Fibroblast of skin of back (primary cell): ENCODE data around the gene PARVB.

ENCODE experiments used
- DNase-seq: peaks from one replicate; pipeline ENCODE4 v3.0.0-alpha.2; 2013

The PARVB gene

DNA sequence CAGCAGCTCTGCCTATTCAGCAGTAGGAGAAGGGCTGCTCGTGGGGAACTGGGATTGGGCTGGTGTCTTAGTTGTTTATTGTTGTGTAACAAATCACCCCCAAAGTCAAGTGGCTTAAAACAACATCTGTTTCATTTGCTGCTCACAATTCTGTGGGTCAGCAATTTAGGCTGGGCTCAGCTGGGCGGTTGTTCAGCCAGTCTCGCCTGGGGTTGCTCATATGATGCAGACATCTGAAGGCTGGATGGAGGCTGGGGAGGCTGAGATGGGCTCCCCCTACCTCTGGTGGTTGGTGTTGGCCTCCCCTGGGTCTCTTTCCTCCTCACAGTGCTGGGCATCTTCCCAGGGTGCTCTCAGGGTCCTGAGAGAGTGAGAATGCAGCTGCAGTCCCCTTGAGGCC, 113.3 kb downstream of the PARVB start:
- DNase-seq, result no peak

DNA sequence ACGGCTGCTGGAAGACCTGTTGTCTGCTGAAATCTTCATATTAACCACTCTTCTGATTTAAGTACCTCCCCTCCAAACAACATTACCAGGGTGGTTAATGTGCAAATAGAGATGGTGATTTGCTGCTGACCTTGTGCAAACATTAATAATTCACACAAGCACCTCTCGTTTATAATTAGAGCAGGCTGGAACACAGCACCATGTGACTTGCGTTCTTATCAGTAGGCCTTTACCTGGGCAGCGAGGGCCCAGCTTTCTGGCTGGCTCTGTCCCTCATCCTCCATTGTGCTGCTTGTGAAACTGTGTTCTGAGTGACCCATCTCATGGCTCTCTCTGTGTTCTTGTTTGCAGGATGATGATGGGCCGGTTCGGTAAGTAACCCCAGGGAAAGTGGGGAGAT, 115.7 kb downstream of the PARVB start:
- no peak for DNase-seq

DNA sequence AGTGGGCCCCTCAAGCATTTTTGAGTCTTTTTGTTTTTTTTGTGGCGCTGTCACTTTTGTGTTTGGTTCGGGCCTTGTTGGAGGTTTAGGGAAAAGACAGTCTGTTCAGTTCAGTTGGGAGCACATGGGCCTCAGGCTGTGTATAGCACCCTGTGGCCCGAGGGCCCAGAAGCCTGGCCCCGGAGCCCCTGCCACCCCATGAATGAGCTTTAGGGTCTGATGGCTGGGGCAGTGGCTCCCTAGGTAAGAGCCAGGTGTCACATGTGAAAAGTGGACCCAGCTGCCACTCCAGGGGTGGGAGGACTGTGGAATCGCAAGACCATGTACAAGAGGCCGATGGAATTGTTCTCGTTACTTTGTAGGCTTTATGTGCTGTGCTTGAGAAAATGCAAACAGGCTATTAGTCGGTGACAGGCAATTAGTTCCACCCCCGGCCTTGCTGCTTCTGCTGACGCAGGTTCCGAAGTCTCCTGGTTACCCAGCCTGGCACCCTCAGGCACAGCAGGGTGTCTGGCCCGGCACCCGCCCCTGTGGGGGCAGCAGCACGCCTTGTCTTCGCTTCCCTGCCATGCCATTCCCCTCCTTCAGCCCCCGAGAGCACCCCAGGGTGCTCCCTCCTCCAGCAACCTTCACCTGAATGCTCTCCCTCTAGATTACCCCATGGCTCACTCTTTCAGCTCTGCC, 118.5 kb downstream of the PARVB start:
- no peak for DNase-seq

DNA sequence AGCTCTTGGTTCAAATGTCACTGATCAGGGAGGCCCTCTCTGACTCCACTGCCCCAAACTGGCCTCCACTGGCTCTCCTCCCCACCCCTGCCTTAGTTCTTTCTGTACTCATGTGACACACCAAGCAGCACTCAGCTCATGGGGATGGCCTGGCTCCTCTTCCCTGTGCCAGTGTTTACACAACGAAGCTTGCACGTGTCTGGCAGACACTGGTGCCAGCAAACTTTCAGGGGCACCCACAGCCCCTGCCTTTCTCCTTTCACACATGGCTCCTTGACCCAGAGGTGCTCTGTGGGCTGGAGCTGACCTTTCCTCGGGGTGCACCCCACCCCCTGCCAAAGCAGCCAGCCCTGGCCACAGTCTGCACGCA, 119.0 kb downstream of the PARVB start:
- no peak for DNase-seq

DNA sequence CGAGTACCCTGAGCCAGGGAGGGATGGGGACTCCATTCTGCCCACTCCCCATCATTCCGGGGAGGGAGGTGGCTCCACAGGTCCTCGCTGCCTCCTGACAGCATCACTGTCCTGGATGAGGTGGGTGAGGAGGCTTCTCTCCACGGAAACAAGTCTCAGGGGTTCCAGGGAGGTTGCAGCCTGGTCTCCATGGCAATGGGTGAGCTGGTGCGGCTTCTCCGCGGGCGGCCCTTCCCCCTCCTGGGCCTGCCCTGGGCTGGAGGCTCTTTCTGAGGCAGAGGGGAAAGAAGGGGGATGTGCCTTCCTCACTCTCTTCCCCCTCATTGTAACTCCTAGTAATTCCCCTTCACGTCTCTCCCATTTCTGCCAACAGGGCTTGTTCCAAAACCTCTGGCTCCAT, 119.5 kb downstream of the PARVB start:
- no peak for DNase-seq

DNA sequence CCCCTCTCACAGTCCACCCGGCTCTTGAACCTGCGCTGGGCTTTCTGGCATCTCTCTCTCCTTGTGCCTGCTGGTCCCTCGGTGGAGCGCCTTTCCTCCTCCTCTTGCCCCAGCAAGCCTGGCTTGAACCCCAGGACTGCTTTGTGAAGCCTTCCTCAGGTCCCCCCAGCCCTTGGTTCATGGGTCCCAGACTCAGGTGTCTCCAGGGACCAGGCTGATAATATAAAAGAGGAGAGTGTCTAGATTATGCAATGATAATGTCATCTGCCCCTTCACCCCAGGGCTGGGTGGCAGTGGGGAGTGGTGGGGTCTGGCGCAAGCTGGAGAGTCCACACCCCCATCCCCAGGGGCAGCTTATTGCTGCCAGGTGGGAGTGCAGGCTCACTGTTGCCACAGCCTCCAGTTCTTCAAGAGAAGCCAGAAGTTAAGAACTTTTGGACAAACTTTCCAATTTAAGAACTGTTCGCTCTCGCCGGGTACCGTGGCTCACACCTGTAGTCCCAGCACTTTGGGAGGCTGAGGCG, 120.0 kb downstream of the PARVB start:
- DNase-seq, result no peak

DNA sequence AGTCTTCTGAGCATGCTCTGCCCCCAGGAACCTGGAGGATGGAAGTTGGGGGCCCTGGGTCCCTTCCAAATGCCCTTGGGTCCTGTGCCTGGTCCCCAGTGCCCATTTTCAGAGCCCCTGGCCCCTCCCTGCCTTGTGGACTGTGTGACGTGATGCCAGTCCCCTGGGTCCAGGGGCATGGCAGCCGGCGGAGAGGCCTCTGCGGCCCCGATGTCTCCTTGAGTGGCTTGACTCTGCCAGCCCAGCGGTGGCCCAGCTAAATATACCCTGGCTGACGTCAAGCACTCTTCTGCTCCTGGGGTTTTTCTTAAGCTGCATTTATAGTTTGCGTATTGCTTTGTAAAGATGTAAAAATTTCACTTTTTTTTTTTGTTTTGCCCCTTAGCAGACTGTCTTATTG, 121.4 kb downstream of the PARVB start:
- DNase-seq, result peak; percentile 53

DNA sequence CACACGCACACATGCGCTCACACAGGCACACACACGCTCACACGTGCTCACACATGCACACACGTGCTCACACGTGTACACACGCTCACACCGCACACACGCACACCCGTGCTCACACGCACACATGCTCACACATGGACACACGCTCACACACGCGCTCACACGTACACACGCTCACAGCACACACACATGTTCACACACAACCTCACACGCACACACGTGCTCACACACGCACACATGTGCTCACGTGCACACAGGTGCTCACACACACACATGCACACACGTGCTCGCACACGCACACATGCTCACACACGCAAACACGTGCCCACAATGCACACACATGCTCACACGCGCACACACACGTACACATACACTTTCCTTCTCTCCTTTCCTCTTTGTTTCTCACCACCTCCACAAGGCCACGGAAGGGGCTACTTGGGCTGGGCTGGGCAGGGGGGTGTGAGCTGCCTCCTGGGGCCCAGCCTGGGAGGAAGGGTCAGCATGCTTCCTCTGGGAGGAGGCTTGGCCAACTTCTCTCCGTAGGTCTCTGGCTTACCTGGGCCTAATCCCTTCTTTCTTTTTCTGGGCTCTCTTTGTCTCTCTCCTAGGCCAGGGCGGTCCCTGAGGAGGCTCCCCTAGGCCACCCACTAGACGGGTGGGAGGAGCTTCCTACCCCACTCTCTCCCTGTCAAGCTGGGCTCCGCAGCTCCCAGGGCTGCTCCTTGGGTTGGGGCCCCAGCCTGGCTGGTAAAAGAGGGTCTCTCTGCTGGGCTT, 122.2 kb downstream of the PARVB start:
- no peak for DNase-seq

DNA sequence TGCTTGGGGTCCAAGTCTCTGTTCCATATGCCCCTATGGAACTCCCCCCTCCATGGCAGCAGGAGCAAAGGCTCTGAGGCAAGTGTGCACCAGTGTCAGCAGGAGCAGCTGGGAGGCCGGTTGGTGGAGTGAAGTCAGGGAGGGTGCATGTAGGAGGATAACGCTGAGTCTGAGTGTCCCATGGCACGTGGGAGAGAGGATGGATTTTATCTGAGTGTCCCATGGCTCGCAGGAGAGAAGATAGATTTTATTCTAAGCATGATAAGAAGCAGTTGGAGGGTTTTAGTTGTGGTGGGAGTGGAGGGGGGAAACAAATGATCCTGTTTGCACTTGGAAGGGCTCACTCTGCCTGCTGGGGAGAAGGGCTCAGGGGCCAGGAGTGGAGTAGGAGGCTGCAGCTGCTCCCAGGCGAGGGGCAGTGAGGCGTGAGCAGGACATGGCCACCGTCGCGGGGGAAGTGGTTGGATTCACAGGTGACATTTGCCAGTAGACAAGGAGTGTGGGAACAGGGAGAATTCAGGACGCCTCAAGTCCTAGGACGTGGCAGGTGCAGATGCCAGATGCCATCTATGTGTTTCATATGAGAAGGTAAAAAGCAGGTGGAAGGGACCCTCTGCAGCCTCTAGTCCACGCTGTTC, 123.0 kb downstream of the PARVB start:
- DNase-seq, result no peak

DNA sequence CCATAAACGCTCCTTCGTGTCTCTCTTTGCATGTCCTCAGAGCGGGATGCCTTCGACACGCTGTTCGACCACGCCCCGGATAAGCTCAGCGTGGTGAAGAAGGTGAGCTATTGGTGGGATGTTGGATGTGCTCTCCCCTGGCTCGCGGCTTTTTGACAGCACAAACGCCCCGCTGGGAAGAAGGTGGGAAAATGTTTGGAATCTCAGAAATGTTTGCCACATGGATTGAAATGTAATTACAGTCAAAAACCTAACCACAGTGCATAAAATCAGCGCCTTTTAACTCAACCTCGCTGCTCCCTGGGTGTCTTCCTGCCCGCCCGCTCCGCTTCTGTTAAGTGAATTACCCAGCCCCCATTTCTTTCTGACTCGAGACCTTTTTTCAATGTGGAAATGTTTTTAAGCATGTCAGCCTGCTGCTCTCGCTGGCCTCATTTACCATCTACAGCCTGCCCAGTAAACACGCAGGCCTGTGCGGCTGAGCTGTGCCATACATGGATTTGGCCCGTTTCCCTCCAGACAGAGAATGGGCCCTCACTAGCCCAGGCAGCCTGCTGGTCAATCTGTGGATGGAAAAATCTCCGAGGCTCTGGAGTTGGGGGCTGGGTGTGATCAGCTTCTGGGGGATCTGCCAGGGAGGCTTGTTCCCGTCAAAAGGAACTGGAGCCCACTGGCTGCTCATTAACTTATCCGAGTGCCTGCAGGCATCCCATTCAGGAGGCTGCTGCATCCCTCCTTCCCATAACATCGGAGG, 123.9 kb downstream of the PARVB start:
- DNase-seq, result peak; percentile 73

DNA sequence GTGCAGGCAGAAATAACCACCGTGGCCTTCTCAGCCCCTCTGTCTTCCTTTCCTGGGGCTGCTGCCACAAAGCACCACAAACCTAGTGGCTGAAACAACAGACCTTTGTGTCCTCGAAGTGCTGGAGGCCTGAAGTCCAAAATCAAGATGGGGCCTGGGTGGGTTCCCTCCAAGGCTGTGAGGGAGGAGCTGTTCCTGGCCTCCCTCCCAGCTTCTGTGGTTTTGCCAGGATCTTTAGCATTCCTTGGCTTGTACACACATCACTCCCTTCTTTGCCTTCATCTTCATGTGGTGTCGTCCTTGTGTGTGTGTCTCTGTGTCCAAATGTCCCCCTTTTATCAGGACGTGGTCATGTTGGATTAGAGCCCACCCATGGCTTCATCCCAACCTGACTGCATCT, 127.6 kb downstream of the PARVB start:
- peak; percentile 82 for DNase-seq

DNA sequence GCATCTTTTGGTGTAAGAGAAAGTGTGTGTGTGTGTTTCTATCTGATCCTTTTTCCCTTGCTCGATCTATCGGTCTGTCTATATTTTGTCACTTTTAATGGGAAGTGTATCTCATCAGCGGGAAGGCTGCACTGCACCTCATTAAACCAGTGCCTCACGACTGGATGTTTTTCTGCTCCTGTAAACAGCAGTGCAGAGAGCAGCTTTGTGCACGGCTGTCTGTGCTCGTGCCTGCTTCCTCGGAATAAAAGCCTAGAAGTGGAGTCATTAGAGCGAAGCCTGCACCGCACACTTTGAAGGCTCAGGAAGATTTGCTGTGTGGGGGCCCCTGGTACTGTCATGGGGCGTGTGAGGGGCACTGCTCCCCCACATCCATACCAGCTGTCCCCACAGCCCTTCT, 129.6 kb downstream of the PARVB start:
- DNase-seq, result no peak

DNA sequence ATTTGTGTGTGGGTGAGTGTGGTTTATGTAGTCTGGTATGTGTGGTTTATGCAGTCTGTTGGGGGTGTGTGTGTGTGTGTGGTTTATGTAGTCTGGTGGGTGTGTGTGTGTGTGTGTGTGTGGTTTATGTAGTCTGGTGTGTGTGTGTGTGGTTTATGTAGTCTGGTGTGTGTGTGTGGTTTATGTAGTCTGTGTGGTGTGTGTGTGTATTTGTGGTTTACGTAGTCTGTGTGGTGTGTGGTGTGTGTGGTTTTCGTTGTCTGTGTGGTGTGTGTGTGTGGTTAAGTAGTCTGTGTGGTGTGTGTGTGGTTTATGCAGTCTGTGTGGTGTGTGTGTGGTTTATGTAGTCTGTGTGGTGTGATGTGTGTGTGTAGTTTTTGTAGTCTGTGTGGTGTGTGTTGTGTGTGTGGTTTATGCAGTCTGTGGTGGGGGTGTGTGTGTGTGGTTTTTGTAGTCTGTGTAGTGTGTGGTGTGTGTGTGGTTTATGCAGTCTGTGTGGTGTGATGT, 130.4 kb downstream of the PARVB start:
- DNase-seq, result peak; percentile 57

DNA sequence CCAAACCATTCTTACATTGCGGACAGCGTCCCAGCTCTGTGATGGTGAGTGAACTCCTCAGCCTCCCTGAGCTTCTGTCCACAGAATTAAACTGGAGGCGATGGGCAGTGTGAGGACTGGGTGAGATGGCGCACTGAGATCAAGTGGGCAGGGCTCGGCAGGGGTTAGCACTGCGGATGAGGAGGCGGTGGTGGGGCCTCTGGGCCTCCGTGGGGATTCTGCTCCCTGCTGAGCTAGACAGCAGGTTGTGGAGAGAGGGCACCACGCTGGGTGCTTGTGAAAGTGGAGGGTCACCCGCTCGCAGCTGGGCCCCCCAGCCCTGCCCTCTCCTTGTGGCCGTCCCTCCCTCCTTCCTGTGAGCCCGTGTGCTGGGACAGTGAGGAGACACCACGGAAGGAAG, 131.0 kb downstream of the PARVB start:
- no peak for DNase-seq

DNA sequence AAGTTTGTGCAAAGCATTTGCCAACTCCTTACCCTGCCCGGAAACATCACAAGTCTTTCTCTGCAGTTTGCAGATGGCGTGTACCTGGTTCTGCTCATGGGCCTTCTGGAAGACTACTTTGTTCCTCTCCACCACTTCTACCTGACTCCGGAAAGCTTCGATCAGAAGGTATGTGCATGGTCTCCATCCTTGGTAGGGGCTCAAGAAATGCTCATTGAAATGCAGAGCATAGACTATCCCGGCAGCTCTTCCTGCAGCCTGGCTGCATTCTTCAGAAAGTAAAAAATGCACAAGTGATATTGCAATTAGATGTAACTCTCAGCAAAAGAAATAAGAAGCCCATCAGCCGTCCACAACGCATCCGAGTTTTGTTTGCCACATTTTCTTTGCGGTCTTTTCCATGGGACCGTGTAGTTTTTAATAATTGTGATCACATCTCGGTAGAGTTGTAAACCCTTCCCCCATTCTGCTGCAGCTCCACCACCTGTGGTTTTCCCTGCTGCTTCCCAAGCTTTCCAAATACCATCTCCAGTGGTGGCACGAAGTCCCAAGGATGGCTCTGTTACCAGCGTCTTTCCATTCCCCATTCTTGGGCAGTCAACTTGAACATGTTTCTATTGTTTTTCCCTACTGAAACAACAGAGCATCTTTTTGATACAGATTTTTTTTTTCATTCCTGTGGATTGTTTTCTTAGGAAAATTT, 134.0 kb downstream of the PARVB start:
- DNase-seq, result no peak

DNA sequence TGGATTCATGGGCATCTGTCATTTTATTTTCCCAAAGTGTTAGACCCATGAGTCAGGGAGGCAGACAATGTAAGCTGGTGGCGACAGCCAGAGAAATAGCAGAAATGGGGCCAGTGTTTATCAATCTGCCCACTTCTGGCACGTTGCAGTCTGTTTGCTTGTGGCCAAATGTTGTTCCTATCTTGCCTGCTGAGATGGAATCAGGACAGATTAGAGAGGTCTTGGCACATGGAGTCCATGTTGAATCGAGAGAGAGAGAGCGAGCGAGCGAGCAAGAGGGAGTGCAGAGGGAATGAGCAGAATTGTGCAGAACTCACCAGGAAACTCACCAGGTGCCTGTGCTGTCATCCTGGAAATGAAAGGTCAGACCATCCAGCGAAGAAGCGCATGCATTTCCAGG, 134.7 kb downstream of the PARVB start:
- no peak for DNase-seq

DNA sequence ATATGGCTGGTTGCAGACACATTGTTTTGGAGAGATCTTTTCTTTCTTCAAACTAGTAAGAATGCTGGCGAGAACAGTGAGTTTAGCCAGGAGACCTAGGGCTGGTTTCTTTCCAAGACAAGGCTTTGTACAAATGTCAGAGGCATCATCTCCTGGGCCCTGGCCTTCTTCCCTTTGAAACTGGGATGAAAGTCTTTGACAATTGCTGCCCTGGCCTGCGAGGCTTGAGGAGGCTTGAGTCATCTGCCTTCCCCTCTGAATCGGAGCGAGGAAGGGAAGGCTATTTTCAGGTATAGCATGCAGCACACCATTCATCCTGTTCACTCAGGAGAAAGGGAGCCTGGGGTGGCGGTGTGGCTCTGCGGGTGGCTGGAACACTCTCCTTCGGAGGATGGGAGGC, 135.1 kb downstream of the PARVB start:
- no peak for DNase-seq

DNA sequence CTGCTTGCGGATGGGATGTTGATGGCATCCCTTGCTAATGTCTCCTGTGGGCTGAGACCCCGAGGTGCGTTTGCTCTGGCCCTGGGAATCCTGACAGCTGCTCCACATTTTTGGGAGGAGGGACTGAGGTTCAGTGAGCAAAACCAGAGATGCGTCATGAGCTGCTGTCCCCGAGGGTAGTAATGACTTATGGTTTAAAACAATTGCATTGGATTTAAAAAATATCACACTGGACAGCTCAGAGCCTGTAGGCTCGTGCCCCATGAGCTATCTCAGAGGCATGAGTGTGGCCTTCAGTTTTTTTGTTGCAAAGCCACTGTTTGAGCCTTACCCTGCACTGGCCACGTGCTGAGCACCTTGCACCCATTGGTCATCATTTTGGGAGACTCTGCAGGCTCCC, 135.7 kb downstream of the PARVB start:
- no peak for DNase-seq

DNA sequence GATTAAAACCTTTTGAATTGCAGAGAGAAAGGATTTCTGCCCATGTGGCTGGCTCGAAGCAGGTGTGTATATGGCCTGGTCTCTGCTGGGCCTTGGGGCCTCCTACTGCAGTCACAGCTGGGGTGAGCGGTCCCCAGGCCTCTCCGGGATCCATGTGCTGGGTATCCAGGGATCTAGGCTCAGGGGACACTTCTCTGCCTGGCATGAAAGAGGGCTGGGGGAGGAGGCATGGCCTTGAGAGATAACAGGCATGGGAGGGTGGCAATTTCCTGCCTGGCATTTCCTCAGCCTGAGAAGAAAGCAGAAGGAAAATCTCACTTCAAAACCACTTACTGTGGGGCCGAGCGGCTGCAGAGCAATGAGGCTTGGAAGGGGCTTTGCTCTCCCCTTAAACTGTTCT, 136.3 kb downstream of the PARVB start:
- no peak for DNase-seq

DNA sequence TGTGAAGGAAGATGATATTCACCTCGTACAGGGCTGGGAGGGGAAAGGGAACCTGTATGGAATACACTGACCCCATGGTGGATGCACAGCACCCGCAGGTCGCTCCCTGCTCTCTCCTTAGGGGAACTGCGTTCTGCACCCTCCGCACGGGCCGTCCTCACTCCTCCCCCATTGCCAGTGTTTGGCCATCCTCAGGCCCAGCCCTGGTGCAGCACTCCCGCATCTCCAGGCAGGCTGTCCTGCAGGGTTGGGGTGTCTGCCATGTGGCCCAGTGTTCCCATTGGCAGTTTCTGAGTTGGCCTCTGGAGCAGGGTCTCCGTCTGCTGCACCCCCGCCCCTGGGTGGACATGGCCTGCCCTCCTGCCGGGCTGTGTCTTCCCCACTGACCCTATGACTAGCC, 137.6 kb downstream of the PARVB start:
- no peak for DNase-seq

DNA sequence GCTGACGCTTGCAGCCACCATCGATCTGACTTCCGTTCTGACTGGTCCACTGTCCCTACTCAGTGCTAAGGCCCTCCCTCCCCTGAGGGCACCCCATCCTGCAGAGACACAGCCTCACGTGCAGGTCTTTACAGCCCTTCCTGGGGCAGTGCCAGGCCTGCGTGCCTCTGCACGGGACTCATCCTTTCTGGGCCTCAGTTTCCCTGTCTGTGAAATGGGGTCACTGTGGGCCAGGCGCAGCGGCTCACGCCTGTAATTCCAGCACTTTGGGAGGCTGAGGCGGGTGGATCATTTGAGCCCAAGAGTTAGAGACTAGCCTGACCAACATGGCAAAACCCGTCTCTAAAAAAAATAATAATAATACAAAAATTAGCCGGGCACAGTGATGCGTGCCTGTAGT, 138.9 kb downstream of the PARVB start:
- no peak for DNase-seq

DNA sequence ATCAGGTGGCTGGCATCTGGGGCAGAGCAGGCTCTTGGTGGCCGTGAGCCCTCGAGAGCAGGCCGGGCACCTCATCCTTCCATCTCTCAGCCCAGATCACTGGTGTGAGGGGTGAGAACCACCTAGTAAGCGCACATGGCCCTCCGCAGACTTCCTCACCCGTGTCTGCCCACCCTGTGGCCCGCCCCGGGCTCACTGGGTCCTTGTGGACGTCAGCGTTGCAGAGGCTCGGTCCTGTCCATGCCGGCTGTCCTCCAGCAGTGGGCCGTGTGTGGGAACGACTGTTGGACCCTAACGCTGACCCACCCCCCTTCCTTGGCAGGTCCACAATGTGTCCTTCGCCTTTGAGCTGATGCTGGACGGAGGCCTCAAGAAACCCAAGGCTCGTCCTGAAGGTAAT, 139.4 kb downstream of the PARVB start:
- DNase-seq, result no peak
